Measurements from ENCODE around the gene CYBC1.

The CYBC1 gene

DNA sequence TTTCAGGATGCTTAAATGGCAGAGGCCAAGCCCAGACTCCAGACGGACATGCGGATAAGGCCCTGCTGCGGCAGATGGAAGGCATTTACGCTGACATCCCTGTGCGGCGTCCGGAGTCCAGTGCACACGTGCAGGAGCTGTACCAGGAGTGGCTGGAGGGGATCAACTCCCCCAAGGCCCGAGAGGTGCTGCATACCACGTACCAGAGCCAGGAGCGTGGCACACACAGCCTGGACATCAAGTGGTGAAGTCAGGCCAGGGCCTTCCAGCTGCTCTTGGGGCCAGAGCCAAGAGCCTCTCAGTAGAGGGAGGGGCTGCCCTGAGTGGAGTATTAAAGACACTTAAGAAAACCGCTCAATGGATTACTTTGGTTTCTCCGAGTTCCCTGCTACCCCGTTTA, 37.4 kb upstream of the CYBC1 start:
- DNase-seq (ENCODE audit: extremely low read depth, low read depth), result no peak

GRCh38 chr17:82486231-82487094, 35.9 kb upstream of the CYBC1 start:
- no peak for DNase-seq (ENCODE audit: extremely low read depth, low read depth)
- TF ChIP-seq, protein P1, sequence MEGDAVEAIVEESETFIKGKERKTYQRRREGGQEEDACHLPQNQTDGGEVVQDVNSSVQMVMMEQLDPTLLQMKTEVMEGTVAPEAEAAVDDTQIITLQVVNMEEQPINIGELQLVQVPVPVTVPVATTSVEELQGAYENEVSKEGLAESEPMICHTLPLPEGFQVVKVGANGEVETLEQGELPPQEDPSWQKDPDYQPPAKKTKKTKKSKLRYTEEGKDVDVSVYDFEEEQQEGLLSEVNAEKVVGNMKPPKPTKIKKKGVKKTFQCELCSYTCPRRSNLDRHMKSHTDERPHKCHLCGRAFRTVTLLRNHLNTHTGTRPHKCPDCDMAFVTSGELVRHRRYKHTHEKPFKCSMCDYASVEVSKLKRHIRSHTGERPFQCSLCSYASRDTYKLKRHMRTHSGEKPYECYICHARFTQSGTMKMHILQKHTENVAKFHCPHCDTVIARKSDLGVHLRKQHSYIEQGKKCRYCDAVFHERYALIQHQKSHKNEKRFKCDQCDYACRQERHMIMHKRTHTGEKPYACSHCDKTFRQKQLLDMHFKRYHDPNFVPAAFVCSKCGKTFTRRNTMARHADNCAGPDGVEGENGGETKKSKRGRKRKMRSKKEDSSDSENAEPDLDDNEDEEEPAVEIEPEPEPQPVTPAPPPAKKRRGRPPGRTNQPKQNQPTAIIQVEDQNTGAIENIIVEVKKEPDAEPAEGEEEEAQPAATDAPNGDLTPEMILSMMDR (IDR thresholded peaks at IDR 0.05; ENCODE audit: low read depth, low read length), result no peak

More for the DNA sequence above, 37.4 kb upstream of the CYBC1 start:
- TF ChIP-seq, protein P1 (IDR thresholded peaks at IDR 0.05; ENCODE audit: low read depth, low read length), result no peak

- no peak for DNase-seq (ENCODE audit: extremely low read depth, low read depth)
- TF ChIP-seq, protein P1 (IDR thresholded peaks at IDR 0.05; ENCODE audit: low read depth, low read length), result no peak
Observed at GRCh38 chr17:82483836-82484235, 33.3 kb upstream of the CYBC1 start.

DNA sequence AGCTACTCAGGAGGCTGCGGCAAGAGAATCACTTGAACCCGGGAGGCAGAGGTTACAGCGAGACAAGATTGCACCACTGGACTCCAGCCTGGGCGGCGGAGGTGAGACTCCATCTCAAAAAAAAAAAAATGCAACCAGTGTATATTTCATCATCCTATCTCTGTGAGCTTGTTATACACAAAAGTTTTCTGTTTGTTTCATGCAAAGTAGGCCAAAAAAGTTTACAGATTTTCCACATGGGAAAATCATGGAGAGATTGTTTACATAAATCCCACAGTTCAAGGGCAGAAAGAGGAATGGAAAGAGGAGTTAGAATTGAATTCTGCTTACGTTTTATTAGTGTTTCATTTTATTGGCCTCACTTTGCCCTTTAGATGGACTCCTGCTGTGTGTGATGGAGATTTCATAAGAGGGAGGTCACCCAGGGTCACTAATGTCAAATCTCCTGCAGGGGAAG, 32.7 kb upstream of the CYBC1 start:
- TF ChIP-seq, protein P1 (IDR thresholded peaks at IDR 0.05; ENCODE audit: low read depth, low read length), result no peak
- DNase-seq (ENCODE audit: extremely low read depth, low read depth), result no peak

DNA sequence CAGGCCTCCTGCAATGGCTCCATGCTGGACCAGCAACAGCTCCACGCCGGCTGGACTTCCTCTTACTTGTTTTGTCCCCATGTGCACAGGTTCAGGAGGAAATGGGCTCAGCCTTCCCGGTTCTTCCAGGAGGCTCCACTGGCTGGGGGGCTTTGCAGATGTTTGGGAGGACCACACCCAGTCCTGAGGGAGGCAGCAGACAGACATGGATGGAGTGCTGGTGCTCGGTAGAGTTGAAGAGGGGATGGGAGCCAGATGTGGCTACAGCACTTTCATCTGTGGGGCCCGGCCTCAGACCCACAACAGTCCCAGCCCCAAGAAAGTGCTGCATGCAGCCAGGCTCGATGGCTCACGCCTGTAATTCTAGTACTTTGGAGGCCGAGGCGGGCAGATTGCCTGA, 29.8 kb upstream of the CYBC1 start:
- no peak for DNase-seq (ENCODE audit: extremely low read depth, low read depth)
- TF ChIP-seq, protein P1 (IDR thresholded peaks at IDR 0.05; ENCODE audit: low read depth, low read length), result no peak

- DNase-seq (ENCODE audit: extremely low read depth, low read depth), result no peak
- TF ChIP-seq, protein P1 (IDR thresholded peaks at IDR 0.05; ENCODE audit: low read depth, low read length), result no peak
Observed at GRCh38 chr17:82479602-82480001, 29.1 kb upstream of the CYBC1 start.

DNA sequence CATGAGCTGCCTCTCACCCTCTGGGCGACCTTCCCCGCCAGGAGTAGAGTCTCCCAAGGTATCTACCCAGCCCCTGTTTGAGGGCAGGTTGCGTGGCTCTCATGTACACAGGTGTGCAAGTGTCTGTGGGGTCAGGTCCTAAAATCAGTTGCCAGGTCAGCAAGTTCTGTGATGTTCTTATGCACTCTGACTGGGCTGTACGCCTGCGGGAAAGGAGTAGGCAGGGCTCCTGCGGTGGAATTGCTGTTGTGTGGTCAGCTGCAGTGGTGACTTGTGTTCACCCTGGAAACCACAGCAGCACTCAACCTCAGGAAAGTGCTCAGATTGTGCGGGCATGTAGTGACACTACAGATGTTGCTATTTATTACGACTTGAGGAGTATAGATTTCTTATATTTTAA, 27.4 kb upstream of the CYBC1 start:
- no peak for DNase-seq (ENCODE audit: extremely low read depth, low read depth)
- TF ChIP-seq, protein P1 (IDR thresholded peaks at IDR 0.05; ENCODE audit: low read depth, low read length), result no peak

Measured in AG09319 (cell line).